ENCODE measurements around the gene STRIP2.

DNA sequence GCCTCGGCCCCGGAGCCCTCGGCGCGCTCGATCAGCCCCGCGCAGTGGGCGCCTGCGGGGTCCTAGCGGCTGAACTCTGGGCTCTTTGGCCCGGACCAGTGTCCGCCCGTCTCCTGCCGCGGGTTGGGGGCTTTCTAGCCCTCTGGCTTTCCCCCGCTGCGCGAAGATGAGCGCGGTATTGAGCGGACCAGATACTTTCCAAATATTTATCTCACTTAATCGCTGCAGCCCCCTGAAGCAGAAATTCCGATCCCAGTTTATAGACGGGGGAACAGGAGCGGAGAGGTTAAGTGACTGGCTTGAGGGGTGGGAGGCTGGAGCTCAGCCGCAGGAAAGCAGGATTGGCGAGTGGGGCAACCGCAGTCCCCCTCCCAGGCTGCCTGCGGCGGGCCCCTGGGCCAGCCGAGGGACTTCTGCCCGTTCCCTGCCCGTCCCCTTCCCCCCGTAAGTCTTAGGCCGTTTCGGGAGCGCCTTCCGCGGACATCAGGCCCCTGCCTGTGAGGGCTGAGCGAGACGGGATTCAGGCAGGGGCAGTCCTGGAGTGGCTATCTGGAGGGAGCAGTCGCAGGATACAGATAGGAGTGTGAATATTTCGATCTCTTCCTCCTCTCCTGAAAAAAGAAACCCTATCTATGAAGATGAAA, 565 bp downstream of the STRIP2 start:
- TF ChIP-seq, protein P1, sequence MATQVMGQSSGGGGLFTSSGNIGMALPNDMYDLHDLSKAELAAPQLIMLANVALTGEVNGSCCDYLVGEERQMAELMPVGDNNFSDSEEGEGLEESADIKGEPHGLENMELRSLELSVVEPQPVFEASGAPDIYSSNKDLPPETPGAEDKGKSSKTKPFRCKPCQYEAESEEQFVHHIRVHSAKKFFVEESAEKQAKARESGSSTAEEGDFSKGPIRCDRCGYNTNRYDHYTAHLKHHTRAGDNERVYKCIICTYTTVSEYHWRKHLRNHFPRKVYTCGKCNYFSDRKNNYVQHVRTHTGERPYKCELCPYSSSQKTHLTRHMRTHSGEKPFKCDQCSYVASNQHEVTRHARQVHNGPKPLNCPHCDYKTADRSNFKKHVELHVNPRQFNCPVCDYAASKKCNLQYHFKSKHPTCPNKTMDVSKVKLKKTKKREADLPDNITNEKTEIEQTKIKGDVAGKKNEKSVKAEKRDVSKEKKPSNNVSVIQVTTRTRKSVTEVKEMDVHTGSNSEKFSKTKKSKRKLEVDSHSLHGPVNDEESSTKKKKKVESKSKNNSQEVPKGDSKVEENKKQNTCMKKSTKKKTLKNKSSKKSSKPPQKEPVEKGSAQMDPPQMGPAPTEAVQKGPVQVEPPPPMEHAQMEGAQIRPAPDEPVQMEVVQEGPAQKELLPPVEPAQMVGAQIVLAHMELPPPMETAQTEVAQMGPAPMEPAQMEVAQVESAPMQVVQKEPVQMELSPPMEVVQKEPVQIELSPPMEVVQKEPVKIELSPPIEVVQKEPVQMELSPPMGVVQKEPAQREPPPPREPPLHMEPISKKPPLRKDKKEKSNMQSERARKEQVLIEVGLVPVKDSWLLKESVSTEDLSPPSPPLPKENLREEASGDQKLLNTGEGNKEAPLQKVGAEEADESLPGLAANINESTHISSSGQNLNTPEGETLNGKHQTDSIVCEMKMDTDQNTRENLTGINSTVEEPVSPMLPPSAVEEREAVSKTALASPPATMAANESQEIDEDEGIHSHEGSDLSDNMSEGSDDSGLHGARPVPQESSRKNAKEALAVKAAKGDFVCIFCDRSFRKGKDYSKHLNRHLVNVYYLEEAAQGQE (IDR thresholded peaks at IDR 0.05; ENCODE audit: low read depth): no peak
- TF ChIP-seq RAD21 (IDR thresholded peaks at IDR 0.05; ENCODE audit: low read depth): no peak

Measured in Ishikawa (cell line).